Temporal lobe (tissue), 2 donors: Measurements from ENCODE around the gene FLNA. TPM values are rescaled to one million over a fixed set of nuclear protein-coding genes. Genes with fewer than 3 reads are reported as not detected.

Experiments used
- small RNA-seq: library from RNA; depleted of rRNA; stranded (forward); fragments of <200 nt; gene quantifications from one replicate; pipeline ENCODE3, GENCODE V24; 2014; ENCODE audit warnings: low replicate concordance
- total RNA-seq: library from RNA; depleted of rRNA; stranded (reverse); fragments of >200 nt; gene quantifications from one replicate; pipeline ENCODE4 v1.2.3, GENCODE V29; 2014

The FLNA gene
- total RNA-seq, 1 donor from 2014 or later = 88.8 TPM

Small RNA genes within 50 kb of the gene (small RNA-seq; reads per million reads assigned to genes)
- not detected for gene SNORA70

Other genes with a start within 250 kb of the FLNA start
- not detected for gene OPN1LW, start 230.4 kb downstream of the FLNA start, total RNA-seq
- gene OPN1MW, start 192.0 kb downstream of the FLNA start, total RNA-seq = not detected
- gene OPN1MW2, start 154.9 kb downstream of the FLNA start, total RNA-seq = not detected
- not detected for gene OPN1MW3, start 117.1 kb downstream of the FLNA start, total RNA-seq
- gene TEX28, start 79.5 kb downstream of the FLNA start, total RNA-seq = not detected
- gene TKTL1, start 78.8 kb downstream of the FLNA start, total RNA-seq = 3.4 TPM
- 14.0 TPM for gene EMD, start 4.7 kb upstream of the FLNA start, total RNA-seq
- 2,159 TPM for gene RPL10, start 23.7 kb upstream of the FLNA start, total RNA-seq
- 4.2 TPM for gene DNASE1L1, start 34.6 kb upstream of the FLNA start, total RNA-seq
- 9.3 TPM for gene TAFAZZIN, start 36.9 kb upstream of the FLNA start, total RNA-seq
- 41.8 TPM for gene ATP6AP1, start 54.0 kb upstream of the FLNA start, total RNA-seq
- 284 TPM for gene GDI1, start 62.5 kb upstream of the FLNA start, total RNA-seq
- gene FAM50A, start 69.5 kb upstream of the FLNA start, total RNA-seq = 15.5 TPM
- 17.7 TPM for gene PLXNA3, start 83.6 kb upstream of the FLNA start, total RNA-seq
- gene LAGE3, start 104.6 kb upstream of the FLNA start, total RNA-seq = 7.9 TPM
- 35.2 TPM for gene UBL4A, start 112.0 kb upstream of the FLNA start, total RNA-seq
- gene SLC10A3, start 116.0 kb upstream of the FLNA start, total RNA-seq = 2.2 TPM
- gene FAM3A, start 141.6 kb upstream of the FLNA start, total RNA-seq = 8.4 TPM
- 17.9 TPM for gene G6PD, start 172.2 kb upstream of the FLNA start, total RNA-seq
- gene IKBKG, start 173.0 kb upstream of the FLNA start, total RNA-seq = 4.2 TPM
- gene CTAG1A, start 210.5 kb upstream of the FLNA start, total RNA-seq = not detected
- not detected for gene CTAG1B, start 244.6 kb upstream of the FLNA start, total RNA-seq